HG02840 (cell line): ENCODE data around the gene LRP1B.

ENCODE experiments used
- ATAC-seq: cut with Tn5 transposase; IDR thresholded peaks from one replicate; pipeline ENCODE4 v1.9.1; 2021; ENCODE audit warnings: mild to moderate bottlenecking, moderate library complexity, moderate number of reproducible peaks; ENCODE audit not compliant: unreplicated experiment, low FRiP score

The LRP1B gene

DNA sequence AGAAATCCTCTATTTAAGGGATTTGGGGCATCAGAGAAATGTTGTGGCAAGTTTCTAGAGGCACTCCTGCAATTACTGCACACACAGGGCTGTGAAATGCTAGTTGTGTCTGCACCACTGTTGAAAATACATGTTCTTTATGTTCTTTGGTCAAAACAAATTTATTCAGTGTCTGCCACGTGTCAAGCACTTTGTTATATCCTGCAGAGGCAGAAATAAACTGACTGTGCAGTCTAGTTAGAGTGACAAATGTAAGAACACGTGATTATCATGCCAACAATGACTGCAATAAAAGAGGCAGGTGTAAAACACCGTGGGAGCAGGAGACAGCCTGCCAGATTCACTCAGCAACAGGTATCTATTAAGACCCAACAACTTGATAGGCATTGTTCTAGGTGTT, 423.3 kb downstream of the LRP1B start:
- ATAC-seq = no peak

DNA sequence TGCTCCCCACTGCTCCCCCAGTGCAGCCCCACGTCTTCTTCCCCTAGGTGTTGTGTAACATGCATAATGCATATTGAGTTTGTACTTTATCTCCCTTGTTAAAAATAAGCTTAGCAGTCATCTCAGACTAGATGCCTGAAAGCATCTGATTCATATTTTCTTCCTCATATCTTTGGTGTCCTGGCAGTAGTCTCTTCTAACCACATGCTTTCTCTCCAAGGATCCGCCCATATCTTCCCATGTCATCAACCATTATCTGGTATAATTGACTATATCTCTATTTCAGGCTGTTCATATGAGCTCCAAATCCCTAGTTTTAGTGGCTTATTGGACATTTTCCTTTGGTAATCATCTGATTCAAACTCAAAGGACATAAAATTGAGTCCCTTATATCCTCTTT, 426.3 kb downstream of the LRP1B start:
- ATAC-seq = no peak

DNA sequence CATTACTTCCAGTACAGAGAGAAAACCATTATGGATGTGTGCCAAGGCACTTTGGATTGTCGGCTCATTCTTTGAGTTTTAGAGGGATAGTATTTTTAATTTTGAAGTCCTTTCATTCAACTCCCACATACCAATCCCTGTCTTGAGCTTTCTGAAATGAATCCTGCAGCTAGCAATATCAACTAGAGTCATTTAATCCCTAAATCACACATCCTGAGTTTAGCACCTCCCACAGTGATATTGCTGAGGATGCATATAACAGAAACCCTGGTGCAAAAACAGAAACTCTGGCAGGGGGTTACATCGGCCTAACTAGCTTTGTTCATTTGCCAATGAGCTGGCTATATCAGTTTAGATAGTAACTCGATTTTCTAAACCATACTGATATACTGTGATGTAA, 427.3 kb downstream of the LRP1B start:
- no peak for ATAC-seq

DNA sequence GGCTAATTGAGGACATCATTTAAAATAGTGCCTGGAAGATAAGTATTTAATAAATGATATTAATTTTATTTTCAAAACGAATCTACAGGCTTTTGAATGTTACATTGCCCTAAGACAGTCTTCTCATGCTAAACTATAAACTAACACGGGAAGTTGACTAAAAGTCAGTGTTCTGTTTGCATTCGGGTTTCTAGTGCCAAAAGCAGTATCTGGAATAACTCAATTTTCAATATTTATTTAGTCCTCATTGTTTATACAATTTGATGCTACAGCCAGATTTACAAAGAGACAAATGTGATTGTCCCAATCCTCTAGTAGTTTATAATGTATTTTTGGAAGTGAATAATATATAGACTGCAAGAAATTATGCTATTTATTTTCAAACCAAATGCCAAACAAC, 429.2 kb downstream of the LRP1B start:
- ATAC-seq = no peak

DNA sequence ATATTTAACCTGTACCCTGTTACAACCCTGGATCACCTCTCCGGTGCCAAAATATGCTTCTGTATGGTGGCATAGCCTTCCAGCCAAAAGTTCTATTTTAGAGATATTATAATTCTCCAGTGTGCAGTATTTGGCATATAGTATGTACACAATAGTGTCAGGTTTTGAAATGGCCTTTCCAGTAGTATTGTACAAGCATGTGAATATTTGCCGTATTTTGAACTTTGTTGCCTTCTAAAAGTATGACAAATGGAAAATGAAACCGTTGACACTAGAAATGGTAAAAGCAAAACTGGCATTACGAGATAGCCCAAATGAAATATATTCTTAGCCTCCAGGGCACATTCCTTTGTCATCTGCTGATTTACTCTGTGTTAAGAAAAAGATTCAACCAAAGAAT, 431.2 kb downstream of the LRP1B start:
- no peak for ATAC-seq

DNA sequence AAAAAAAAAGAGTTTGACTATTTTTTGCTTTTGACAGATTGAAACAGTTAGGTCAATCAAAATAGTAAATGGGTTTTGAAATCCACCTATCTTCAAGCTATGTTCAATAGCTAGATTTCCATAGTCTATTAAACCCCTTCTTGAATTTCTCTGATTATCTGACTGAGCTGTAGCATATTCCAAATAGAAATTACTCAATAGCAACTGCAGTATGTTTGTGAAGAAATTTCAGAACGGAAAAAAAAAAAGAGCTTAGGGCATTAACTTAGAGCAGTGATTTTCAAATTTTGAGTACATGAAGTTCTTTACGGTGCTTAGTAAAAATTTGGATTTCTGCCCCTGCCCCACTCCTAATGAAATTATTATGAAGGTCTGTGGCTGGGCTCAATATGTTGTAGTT, 432.3 kb downstream of the LRP1B start:
- ATAC-seq = no peak

DNA sequence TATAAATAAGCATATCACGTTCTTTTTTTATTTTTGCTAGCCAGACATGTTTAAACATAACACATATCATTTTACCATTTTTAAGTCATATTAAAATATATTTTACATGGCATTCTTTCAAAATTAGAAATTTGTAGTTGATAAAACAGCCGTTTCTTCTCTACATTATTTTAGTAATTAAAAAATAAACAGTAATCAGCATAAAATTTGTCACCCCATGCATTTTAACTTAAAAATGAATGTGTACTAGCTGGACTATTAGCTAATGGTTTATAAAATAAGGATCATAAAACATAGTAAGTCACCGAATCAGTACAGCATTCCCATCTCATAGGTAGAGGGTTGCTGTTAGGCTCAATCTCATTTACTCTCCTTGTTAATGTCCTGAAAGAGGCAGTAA, 433.8 kb downstream of the LRP1B start:
- no peak for ATAC-seq

DNA sequence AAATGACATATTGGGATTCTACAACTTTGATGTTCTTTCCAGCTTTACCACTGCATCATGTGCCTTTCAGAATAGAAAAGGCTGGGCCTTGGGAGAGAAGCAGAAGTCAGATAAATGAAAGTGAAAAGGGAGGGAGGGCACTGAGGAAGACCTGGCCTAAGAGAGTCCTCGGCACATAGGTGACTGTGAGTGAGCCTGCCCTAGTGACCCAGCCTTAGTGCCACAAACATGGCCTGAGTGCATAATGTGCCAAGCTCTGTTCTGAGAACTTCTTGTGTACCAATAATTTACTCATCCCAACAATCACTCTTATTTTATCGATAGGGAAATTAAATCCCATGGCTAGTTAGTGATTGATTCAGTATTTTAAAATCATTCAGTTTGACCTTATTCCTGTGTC, 436.6 kb downstream of the LRP1B start:
- no peak for ATAC-seq

DNA sequence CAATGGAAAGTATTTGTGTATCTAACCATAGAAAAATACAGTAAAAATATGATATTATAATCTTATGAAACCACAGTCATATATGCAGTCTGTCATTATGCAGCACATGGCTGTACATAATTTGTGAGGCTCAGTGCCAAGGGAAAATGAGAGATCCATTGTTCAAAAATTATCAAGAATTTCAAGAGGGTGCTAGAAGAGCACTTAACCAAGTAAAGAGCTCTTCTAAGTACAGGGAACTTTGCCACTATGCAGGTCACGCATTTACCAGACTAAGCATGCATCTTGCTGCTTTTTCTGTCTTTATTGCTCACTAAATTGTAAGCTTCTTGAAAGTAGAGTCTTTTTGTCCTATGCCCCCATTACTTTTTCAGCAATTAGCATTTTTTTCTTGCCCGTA, 438.0 kb downstream of the LRP1B start:
- no peak for ATAC-seq

DNA sequence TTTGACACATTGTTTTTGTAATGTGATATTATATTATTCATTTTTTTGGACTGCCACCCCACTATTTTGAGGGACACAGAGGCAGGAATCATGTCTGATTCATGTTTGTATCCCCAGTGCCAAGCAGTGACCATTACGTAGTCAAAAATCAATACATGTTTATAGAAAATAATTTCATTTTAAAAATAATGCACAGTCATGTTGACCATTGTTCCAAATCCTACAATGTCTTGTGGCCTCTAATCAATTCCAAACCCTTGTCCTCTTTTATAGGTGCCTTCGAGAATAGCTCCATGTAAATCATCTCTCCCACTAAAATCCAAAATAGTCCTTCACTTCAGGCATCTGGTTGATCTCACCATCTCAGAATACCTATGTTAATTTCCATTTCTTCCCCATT, 454.7 kb downstream of the LRP1B start:
- ATAC-seq = no peak

DNA sequence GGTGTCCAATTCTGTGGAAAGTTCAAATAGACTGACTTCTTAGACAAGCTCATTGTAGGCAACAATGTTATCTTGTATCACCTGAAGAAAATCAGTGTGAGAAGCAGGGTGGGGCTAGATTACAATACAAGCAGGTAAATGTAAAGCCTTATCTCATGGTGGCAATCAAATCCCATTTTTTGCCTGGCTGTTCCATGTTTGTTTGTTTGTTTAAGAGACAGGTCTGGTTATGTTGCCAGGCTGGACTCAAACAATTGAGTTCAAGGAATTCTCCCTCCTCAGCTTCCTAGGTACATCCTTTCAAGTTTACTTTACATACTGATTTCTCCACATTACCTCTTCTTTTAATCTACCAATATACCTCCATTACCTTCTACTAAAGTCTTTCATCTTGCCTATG, 464.6 kb downstream of the LRP1B start:
- ATAC-seq = no peak

DNA sequence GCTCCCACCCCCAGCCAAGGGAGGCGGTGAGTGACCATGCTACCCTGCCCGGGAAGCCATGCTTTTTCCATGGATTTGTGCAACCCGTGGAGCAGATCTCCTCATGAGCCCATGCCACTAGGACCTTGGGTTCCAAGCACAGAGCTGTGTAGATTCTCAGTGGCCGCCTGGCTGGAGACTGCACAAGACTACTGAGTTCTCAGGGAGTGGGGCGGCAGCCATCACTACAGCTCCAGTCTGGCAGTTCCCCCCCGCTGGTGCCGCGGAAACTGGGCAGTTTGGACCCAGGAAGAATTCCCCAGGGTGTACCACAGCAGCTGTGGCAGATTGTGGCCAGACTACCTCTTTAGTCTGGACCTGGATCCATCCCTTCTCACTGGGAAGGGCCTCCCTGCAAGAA, 470.6 kb downstream of the LRP1B start:
- no peak for ATAC-seq

DNA sequence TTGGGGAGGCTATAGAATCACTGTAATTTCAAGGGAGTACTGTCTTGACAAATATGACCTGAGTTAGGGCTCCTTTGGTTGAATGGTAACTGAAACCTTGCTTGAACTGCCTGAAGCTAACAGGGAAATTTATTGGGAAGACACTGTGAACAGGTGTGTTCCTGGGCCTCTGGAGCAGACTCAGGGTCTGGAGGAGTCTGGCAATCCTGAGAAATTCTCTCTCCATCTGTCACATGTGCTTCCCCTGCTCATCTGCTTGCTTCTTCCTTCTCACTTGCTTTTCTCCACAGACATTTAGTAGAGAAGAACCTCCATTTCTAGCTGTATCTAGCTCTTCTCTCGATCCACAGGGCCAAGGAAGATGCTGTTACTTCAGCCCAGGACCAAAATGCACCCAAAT, 476.5 kb downstream of the LRP1B start:
- ATAC-seq = no peak

DNA sequence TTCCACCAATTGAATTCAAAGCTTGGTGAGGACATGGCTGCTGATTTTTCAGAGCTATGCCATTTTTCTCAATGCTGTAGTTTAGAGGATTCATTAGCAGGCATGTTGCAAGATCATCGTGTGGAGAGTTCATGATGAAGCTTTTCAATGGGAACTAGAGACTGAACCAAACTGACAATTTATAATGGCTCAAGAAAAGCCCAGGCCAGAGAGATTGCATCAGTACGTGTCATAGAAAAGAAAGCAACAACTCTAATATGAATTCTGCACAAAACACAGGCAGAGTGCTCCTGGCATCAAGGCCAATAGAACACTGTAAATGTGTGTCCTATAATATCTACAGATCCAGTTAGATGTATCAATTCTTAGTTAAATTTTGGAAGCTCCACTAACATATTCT, 477.6 kb downstream of the LRP1B start:
- ATAC-seq = no peak

DNA sequence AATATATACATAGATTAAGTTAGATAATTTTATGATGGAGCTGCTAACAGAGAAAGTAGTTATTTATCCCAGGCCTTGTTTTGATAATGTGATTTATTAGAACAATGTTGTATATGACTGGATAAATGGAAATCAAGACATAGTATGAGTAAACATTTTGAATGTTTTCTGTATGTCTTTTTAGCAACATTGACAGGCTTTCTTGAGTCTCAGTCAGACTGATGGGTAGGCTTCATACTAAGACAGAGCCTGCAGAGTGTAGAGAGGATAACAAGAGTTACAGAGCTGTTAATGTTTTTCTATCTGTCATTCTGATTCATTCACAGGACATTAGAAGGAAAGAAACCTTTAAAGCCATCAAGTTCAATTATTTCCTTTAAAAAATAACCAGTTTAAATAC, 478.5 kb downstream of the LRP1B start:
- ATAC-seq = no peak

DNA sequence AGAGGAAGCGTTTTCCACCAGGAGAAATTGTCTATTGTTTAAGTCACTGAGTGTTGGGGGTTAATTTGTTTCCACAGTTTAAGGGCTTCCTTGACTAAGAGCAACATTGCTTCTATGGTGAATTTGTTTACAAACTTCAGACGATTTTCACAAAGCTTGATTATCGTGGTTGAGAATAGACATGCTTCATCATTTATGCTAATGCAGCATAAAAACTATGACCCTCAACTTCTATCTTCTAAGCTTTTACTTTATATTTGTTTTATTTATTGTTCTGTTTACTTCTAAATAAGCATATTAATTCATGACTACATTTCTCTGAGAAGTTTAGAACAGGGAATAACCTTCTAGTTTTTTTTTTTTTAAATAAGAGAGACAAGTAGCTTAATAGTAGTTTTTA, 483.5 kb downstream of the LRP1B start:
- ATAC-seq = no peak

DNA sequence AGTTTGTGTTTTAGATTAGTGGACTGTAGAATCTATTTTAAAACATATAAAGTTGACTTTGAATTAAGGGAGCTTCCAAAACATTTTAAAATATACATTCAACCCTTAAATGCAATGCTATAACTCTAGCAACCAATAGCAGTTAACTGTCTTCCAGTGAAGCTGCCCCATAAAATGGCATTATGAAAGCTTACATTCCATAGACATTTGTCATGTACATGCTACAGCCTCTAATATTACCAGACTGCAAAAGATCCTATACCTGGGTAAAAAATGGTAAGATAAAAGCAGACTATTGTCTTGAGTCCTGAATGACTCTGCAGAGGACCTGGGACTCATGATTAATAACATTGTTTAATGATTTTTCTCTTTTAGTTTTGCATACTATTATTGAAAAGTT, 489.4 kb downstream of the LRP1B start:
- ATAC-seq = no peak

DNA sequence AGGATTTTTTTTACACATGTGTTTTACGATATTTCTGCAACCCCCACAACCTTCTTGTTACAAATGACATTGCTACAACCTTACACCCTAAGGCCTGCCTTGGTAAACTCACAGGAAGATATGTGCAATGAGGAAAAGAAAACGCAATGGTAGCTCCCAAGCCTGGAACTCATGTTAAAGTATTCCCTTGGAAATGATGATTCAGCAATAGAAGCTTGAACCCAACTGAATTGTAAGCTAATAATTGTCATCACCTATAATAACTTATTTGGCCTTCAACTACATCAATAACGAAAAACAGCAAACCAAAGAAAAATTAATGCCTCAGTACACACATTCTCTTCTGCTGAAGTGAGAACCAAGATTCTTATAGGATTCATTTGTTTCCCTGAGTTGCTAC, 491.0 kb downstream of the LRP1B start:
- ATAC-seq = no peak

DNA sequence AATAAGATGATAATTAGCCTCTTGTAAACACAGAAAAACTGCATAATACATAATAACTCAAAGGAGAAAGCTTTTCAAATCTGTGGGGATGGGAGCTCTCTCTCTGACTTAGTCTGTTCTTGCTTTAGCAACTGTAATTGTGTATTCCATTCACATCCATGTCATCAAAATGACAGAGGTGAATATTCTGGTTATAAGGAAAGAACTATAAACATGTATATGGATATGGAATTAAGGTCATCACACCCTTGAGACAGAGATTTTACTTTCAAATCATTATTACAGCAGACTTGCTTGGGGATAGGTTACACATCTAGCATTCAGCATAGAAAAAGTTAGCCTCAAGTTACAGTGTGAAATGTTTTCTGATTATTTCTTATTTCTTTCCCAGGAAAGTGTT, 497.7 kb downstream of the LRP1B start:
- no peak for ATAC-seq

DNA sequence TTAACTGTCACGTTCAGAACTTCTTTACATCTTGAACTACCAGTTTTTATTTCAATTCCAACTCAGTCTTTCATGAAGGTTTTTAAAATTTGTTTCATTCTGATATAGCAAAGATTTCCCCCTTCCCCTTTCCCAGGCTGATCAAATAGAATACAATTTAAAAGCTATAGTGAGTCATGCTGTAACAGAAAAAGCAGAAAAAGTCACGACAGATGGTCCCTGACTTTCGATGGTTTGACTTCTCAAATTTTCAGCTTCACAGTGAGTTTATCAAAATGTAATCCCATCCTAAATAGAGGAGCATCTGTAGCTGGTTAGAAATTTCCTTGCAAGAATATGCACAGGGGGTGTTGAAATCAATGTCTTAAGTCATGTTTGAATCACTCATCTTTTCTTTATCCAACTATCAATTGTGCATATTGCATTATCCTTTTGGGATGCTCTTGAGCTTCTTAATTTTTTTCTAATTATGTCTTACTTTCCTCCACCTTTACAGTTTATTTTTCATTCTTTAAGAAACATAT, 500.3 kb downstream of the LRP1B start:
- ATAC-seq = no peak

DNA sequence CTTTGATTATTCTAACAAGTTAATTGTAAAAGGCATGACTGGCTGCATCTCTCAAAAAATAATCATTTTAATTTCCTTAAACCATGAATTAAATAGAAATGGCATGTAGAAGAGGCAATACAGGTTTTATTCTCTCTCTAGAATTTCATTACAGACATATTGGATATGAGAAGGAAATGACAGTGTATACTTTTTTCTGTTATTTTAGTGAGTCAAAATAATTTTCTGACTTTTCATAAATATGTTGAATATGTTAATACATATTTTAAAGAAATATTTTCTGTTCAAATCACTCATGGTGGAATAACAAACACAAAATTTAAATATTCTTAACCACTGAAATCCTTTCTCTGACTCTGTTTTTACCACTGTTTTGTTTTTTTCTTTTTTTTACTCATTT, 510.4 kb downstream of the LRP1B start:
- no peak for ATAC-seq

DNA sequence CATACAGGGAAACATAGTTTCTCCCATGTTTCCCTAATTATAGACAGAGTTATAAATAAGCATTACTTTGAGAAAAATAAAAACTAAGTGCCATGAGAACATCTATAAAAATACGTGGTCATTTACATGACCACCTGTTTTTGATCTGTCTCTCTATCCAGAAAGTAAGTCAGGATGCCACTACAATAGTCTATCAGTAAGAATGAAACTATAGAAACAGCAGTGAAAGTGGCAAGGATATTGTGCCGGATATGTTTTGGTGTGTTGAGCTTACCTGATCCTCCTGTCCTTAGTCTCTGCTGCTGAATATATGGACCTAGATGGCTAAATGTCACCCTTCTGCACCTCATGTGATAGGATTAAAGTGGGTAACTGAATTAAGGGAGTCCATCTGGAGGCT, 512.4 kb downstream of the LRP1B start:
- no peak for ATAC-seq

DNA sequence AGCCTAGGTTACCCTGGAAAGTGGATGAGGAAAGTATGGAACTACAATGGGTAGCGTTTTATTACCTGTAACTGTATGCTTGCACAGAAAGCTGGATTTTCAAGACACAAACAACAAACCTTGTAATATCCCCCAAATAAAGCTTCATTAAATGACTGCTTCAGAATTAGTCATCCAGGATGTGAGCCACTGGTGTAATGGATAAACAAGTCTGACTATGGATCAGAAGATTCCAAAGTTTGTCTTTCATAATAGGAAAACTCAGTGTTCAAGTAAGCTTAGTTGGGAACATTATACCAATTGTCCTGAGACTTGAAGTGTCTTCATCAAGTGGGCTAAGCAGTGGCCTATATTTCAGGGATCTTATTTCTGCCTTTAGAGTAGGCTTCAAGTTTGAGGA, 518.8 kb downstream of the LRP1B start:
- ATAC-seq = no peak
